Medulla oblongata (tissue), 1 donor: ENCODE data around the gene OR5AU1.

Experiments used
- DNase-seq: peaks from one replicate; pipeline ENCODE4 v3.0.0-alpha.2; 2015; ENCODE audit errors: extremely low spot score

OR5AU1 gene

GRCh38 chr14:21107283-21107800, 48.5 kb downstream of the OR5AU1 start:
- no peak for DNase-seq

GRCh38 chr14:21106498-21107282, 49.2 kb downstream of the OR5AU1 start:
- peak; percentile 91 for DNase-seq

DNA sequence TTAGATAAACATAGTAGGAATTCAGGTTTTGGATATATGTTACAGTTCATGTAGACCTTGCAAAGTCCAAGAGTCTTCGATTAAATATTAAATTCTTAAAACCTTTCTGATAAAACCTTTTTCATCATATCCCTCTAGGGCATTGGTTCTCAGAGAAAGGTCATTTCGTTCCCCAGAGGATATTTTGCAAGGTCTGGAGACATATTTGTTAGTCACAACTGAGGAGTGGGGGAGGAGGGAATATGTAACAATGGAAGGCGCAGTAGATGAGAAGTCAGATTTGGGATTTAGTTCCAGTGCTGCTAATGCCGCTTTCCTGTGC, 49.7 kb downstream of the OR5AU1 start:
- no peak for DNase-seq

DNA sequence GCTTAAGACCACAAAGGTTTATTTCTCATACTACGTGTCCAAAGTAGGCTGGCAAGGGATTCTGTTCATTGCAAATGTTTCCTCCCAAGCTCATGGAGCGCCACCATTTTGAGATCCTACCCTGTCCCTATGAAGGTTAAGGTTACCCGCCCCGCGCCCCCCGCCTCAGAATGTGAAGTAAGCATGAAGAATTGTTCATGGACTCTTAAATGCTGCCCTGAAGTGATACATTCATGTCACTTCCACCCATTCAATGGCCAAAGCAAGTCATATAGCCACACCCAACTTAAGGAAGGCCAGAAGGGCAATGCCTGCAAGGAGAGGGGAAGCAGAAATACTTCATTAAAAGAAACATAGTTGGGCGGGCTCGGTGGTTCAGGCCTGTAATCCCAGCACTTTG, 50.8 kb downstream of the OR5AU1 start:
- no peak for DNase-seq
